Keratinocyte (primary cell): ENCODE measurements around the gene SPP2. TPM values are rescaled to one million over a fixed set of nuclear protein-coding genes. Genes with fewer than 3 reads are reported as not detected.
A peak's percentile ranks its signal among the peaks of the same experiment; 100 is the strongest.

ENCODE experiments used
- DNase-seq: peaks from one replicate; pipeline ENCODE4 v3.0.0-alpha.2; 2011; ENCODE audit warnings: low read depth, missing footprints, low spot score
- FAIRE-seq: peaks from 2 replicates; lab custom pipeline; 2011; peaks lifted over from hg19 to GRCh38; lab: Jason Lieb, UNC
- H2AFZ ChIP-seq: 2 replicates; pipeline ENCODE4 v1.6.0; 2012; ENCODE audit warnings: low read length, control low read depth, inconsistent platforms; ENCODE audit not compliant: control insufficient read depth
- H3K27ac ChIP-seq: 2 replicates; pipeline ENCODE4 v1.5.1; 2011; ENCODE audit warnings: low read length; ENCODE audit not compliant: control insufficient read depth, insufficient read depth
- H3K27me3 ChIP-seq: 3 replicates; pipeline ENCODE4 v1.6.0; 2011; ENCODE audit warnings: low read length; ENCODE audit not compliant: control insufficient read depth, insufficient read depth; ENCODE audit errors: extremely low read depth
- H3K36me3 ChIP-seq, 2 experiments: 2 replicates in 1 of 2; 3 replicates in 1 of 2; pipeline ENCODE4 v1.5.1; 2011; ENCODE audit warnings: low read length in 2 of 2, mild to moderate bottlenecking in 1 of 2; ENCODE audit not compliant: control insufficient read depth in 2 of 2, insufficient read depth in 2 of 2; ENCODE audit errors: extremely low read depth in 1 of 2
- H3K4me1 ChIP-seq: 3 replicates; pipeline ENCODE4 v1.5.1; 2011; ENCODE audit warnings: low read length; ENCODE audit not compliant: control insufficient read depth, insufficient read depth; ENCODE audit errors: extremely low read depth
- H3K4me2 ChIP-seq: 3 replicates; pipeline ENCODE4 v1.6.0; 2011; ENCODE audit warnings: low read depth, low read length; ENCODE audit not compliant: control insufficient read depth, insufficient read depth; ENCODE audit errors: extremely low read depth
- H3K4me3 ChIP-seq, 3 experiments: fragments of 200-600 bp in 1 of 3; sonication (generic) in 1 of 3; 2 replicates in 2 of 3; 3 replicates in 1 of 3; pipeline ENCODE4 v1.5.1; 2011 to 2016; ENCODE audit warnings: low read length in 3 of 3, mild to moderate bottlenecking in 3 of 3, control low read depth in 2 of 3, inconsistent platforms in 1 of 3, low read depth in 1 of 3, mixed read lengths in 1 of 3, mixed run types in 1 of 3, moderate library complexity in 1 of 3; ENCODE audit not compliant: control insufficient read depth in 2 of 3, insufficient read depth in 2 of 3; ENCODE audit errors: extremely low read depth in 1 of 3
- H3K79me2 ChIP-seq: 2 replicates; pipeline ENCODE4 v1.6.0; 2012; ENCODE audit warnings: low read length; ENCODE audit not compliant: control insufficient read depth, insufficient read depth
- H3K9ac ChIP-seq: 3 replicates; pipeline ENCODE4 v1.6.0; 2011; ENCODE audit warnings: low read length; ENCODE audit not compliant: control insufficient read depth, insufficient read depth; ENCODE audit errors: extremely low read depth
- H3K9me1 ChIP-seq: 3 replicates; pipeline ENCODE4 v1.6.0; 2011; ENCODE audit warnings: low read length; ENCODE audit not compliant: control insufficient read depth, insufficient read depth; ENCODE audit errors: extremely low read depth
- H3K9me3 ChIP-seq: 2 replicates; pipeline ENCODE4 v1.5.1; 2012; ENCODE audit warnings: low read depth, low read length; ENCODE audit not compliant: control insufficient read depth
- H4K20me1 ChIP-seq: 3 replicates; pipeline ENCODE4 v1.6.0; 2011; ENCODE audit warnings: low read length; ENCODE audit not compliant: control insufficient read depth, insufficient read depth; ENCODE audit errors: extremely low read depth
- CTCF ChIP-seq, 3 experiments: IDR thresholded peaks in 1 of 3; conservative IDR thresholded peaks in 1 of 3; optimal IDR thresholded peaks in 1 of 3; 2 replicates in 2 of 3; 3 replicates in 1 of 3; pipeline versions ENCODE3 to v1.5.1; 2011; ENCODE audit warnings: low read length in 3 of 3, mild to moderate bottlenecking in 3 of 3, moderate library complexity in 2 of 3, control low read depth in 1 of 3, inconsistent platforms in 1 of 3; ENCODE audit not compliant: insufficient read depth in 2 of 3; ENCODE audit errors: extremely low read depth in 1 of 3
- EZH2 ChIP-seq: IDR thresholded peaks from one replicate; pipeline ENCODE4 v1.6.1; 2012; ENCODE audit warnings: inconsistent platforms, mild to moderate bottlenecking, low read length, moderate library complexity
- dilution Hi-C: fragments of 300-500 bp; cut with MboI; formaldehyde crosslinking; loops from one replicate; pipeline ENCODE4 v1.7.0; 2020; ENCODE audit warnings: low sequenced_read_pairs; ENCODE audit not compliant: extremely low pct_ligation_motif_present
- polyA plus RNA-seq, 5 experiments: library from polyadenylated mRNA; depleted of rRNA in 3 of 5; stranded (reverse) in 3 of 5; stranded (forward) in 1 of 5; unstranded in 1 of 5; fragments of >200 nt; gene quantifications; 1 replicate in 1 of 5; 2 replicates in 3 of 5; 3 replicates in 1 of 5; pipeline versions ENCODE4 v1.2.1 to v1.2.3, GENCODE V29; 2011 to 2012; ENCODE audit warnings: missing spikeins in 2 of 5, low read depth in 1 of 5, low replicate concordance in 1 of 5

SPP2 gene
- polyA plus RNA-seq, 1 donor (not counting 4 experiments of a cell fraction or from before 2014, with no cell fraction given): 0.13 TPM

GRCh38 chr2:234047361-234047760, 3.1 kb upstream of the SPP2 start:
- Histone ChIP-seq H3K27ac (no peak overlapping the region), H2AFZ (no peak overlapping the region), H4K20me1 (no peaks in the 10 kb centered on the region), H3K9me1 (no peaks in the 10 kb centered on the region), H3K27me3 (no peaks in the 10 kb centered on the region), H3K9me3 (no peaks in the 10 kb centered on the region), H3K4me1 (peaks cover 23% of the 10 kb centered on the region), H3K36me3 (no peaks in the 10 kb centered on the region), H3K79me2 (no peaks in the 10 kb centered on the region), H3K4me3 (no peak overlapping the region), H3K9ac (no peak overlapping the region), H3K4me2 (no peak overlapping the region)
- TF ChIP-seq EZH2 (no peak), CTCF (optimal IDR thresholded peaks at IDR 0.05 in 1 of 3, IDR thresholded peaks at IDR 0.05 in 1 of 3, conservative IDR thresholded peaks at IDR 0.05 in 1 of 3; ENCODE audit: extremely low read depth in 1 of 3, insufficient read depth in 2 of 3, low read length in 3 of 3) (no peak)
- DNase-seq: no peak
- dilution Hi-C loops: no loop called here
- FAIRE-seq: no peak

GRCh38 chr2:234048049-234048448, 2.5 kb upstream of the SPP2 start:
- Histone ChIP-seq H3K9ac (no peak overlapping the region), H4K20me1 (no peaks in the 10 kb centered on the region), H3K9me1 (no peaks in the 10 kb centered on the region), H3K9me3 (no peaks in the 10 kb centered on the region), H3K4me1 (peaks cover 23% of the 10 kb centered on the region), H3K27ac (no peak overlapping the region), H3K4me2 (no peak overlapping the region), H3K4me3 (no peak overlapping the region), H3K27me3 (no peaks in the 10 kb centered on the region), H2AFZ (no peak overlapping the region), H3K79me2 (no peaks in the 10 kb centered on the region), H3K36me3 (no peaks in the 10 kb centered on the region)
- no peak for DNase-seq
- TF ChIP-seq EZH2 (no peak), CTCF (optimal IDR thresholded peaks at IDR 0.05 in 1 of 3, IDR thresholded peaks at IDR 0.05 in 1 of 3, conservative IDR thresholded peaks at IDR 0.05 in 1 of 3; ENCODE audit: extremely low read depth in 1 of 3, insufficient read depth in 2 of 3, low read length in 3 of 3) (no peak)
- dilution Hi-C loops: no loop called here
- FAIRE-seq: peak; percentile 23
